ENCODE measurements around the gene GULP1.
"Not testable (repeated sequence)": the region's sequence is repeated elsewhere in the genome, so short reads cannot be mapped to it uniquely, and the experiment has no call there.

Gene GULP1

GRCh38 chr2:188551671-188552070 lies 260.0 kb downstream of the GULP1 start:
- Histone ChIP-seq H3K36me3 (ENCODE audit: control insufficient read depth in 4 of 4, insufficient read depth in 4 of 4, low read length in 3 of 4) (no peaks in the 10 kb centered on the region), H3K4me1 (ENCODE audit: control extremely low read depth in 1 of 4, control insufficient read depth in 4 of 4, insufficient read depth in 4 of 4, low read length in 3 of 4) (no peaks in the 10 kb centered on the region), H3K4me3 (ENCODE audit: control insufficient read depth in 1 of 7, extremely low read depth in 1 of 7, insufficient read depth in 4 of 7, low read depth in 2 of 7, low read length in 6 of 7) (no peak overlapping the region), H3K27me3 (replicated peaks in 2 of 5; ENCODE audit: control insufficient read depth in 4 of 5, insufficient read depth in 5 of 5, low read length in 4 of 5) (no peaks in the 10 kb centered on the region), H3K27ac (ENCODE audit: insufficient read depth in 1 of 2, low read depth in 1 of 2, low read length in 2 of 2, poor library complexity in 1 of 2, severe bottlenecking in 2 of 2) (no peak overlapping the region), H3K9me3 (ENCODE audit: control extremely low read depth in 1 of 5, control insufficient read depth in 4 of 5, insufficient read depth in 2 of 5, low read depth in 1 of 5, low read length in 4 of 5) (no peaks in the 10 kb centered on the region)
- WGBS (ENCODE audit: insufficient coverage), result no CpG with 5 or more reads among the region's 3 CpGs
- ChIA-PET CTCF (no interaction called here), POLR2A (no interaction called here)
- peak; percentile 2 to 38 (median 12) for DNase-seq

GRCh38 chr2:188557081-188557480 lies 265.4 kb downstream of the GULP1 start:
- CTCF ChIA-PET, result no interaction called here

GRCh38 chr2:188559455-188559854 lies 267.8 kb downstream of the GULP1 start:
- H3K36me3 ChIP-seq (ENCODE audit: control insufficient read depth in 4 of 4, insufficient read depth in 4 of 4, low read length in 3 of 4); H3K27ac ChIP-seq (ENCODE audit: insufficient read depth in 1 of 2, low read depth in 1 of 2, low read length in 2 of 2, poor library complexity in 1 of 2, severe bottlenecking in 2 of 2); H3K27me3 ChIP-seq (replicated peaks in 2 of 5; ENCODE audit: control insufficient read depth in 4 of 5, insufficient read depth in 5 of 5, low read length in 4 of 5); H3K4me3 ChIP-seq (ENCODE audit: control insufficient read depth in 1 of 7, extremely low read depth in 1 of 7, insufficient read depth in 4 of 7, low read depth in 2 of 7, low read length in 6 of 7); POLR2A ChIA-PET; DNase-seq; H3K4me1 ChIP-seq (ENCODE audit: control extremely low read depth in 1 of 4, control insufficient read depth in 4 of 4, insufficient read depth in 4 of 4, low read length in 3 of 4); CTCF ChIA-PET; H3K9me3 ChIP-seq (ENCODE audit: control extremely low read depth in 1 of 5, control insufficient read depth in 4 of 5, insufficient read depth in 2 of 5, low read depth in 1 of 5, low read length in 4 of 5): not testable (repeated sequence)
- 91% methylated on average over 1 of the region's 2 CpGs for WGBS (ENCODE audit: insufficient coverage)

More at GRCh38 chr2:188557081-188557480, 265.4 kb downstream of the GULP1 start:
- Histone ChIP-seq H3K4me1 (ENCODE audit: control extremely low read depth in 1 of 4, control insufficient read depth in 4 of 4, insufficient read depth in 4 of 4, low read length in 3 of 4) (no peaks in the 10 kb centered on the region), H3K36me3 (ENCODE audit: control insufficient read depth in 4 of 4, insufficient read depth in 4 of 4, low read length in 3 of 4) (no peaks in the 10 kb centered on the region), H3K27ac (ENCODE audit: insufficient read depth in 1 of 2, low read depth in 1 of 2, low read length in 2 of 2, poor library complexity in 1 of 2, severe bottlenecking in 2 of 2) (no peak overlapping the region), H3K27me3 (replicated peaks in 2 of 5; ENCODE audit: control insufficient read depth in 4 of 5, insufficient read depth in 5 of 5, low read length in 4 of 5) (no peaks in the 10 kb centered on the region), H3K9me3 (ENCODE audit: control extremely low read depth in 1 of 5, control insufficient read depth in 4 of 5, insufficient read depth in 2 of 5, low read depth in 1 of 5, low read length in 4 of 5) (peaks cover 0 to 6% (median 0%) of the 10 kb centered on the region in 5 experiments), H3K4me3 (ENCODE audit: control insufficient read depth in 1 of 7, extremely low read depth in 1 of 7, insufficient read depth in 4 of 7, low read depth in 2 of 7, low read length in 6 of 7) (no peak overlapping the region)
- no peak for DNase-seq
- WGBS (ENCODE audit: insufficient coverage), result 100% methylated on average over 1 of the region's 1 CpG
- POLR2A ChIA-PET, result no interaction called here

- Histone ChIP-seq H3K9me3 (ENCODE audit: control extremely low read depth in 1 of 5, control insufficient read depth in 4 of 5, insufficient read depth in 2 of 5, low read depth in 1 of 5, low read length in 4 of 5) (peaks cover 0 to 6% (median 0%) of the 10 kb centered on the region in 5 experiments), H3K4me1 (ENCODE audit: control extremely low read depth in 1 of 4, control insufficient read depth in 4 of 4, insufficient read depth in 4 of 4, low read length in 3 of 4) (no peaks in the 10 kb centered on the region), H3K27ac (ENCODE audit: insufficient read depth in 1 of 2, low read depth in 1 of 2, low read length in 2 of 2, poor library complexity in 1 of 2, severe bottlenecking in 2 of 2) (no peak overlapping the region), H3K27me3 (replicated peaks in 2 of 5; ENCODE audit: control insufficient read depth in 4 of 5, insufficient read depth in 5 of 5, low read length in 4 of 5) (no peaks in the 10 kb centered on the region), H3K36me3 (ENCODE audit: control insufficient read depth in 4 of 4, insufficient read depth in 4 of 4, low read length in 3 of 4) (no peaks in the 10 kb centered on the region), H3K4me3 (ENCODE audit: control insufficient read depth in 1 of 7, extremely low read depth in 1 of 7, insufficient read depth in 4 of 7, low read depth in 2 of 7, low read length in 6 of 7) (no peak overlapping the region)
- 100% methylated on average over 4 of the region's 4 CpGs for WGBS (ENCODE audit: insufficient coverage)
- no peak for DNase-seq
- CTCF ChIA-PET, result interaction anchor here (0.6 kb wide), 1 partner anchor 848 kb away, joined by 3 read pairs; no protein-coding TSS in a partner anchor
- POLR2A ChIA-PET, result no interaction called here
Observed at GRCh38 chr2:188561473-188561979, 269.9 kb downstream of the GULP1 start.

- ChIA-PET CTCF (no interaction called here), POLR2A (no interaction called here)
- Histone ChIP-seq H3K36me3 (ENCODE audit: control insufficient read depth in 4 of 4, insufficient read depth in 4 of 4, low read length in 3 of 4) (no peaks in the 10 kb centered on the region), H3K4me3 (ENCODE audit: control insufficient read depth in 1 of 7, extremely low read depth in 1 of 7, insufficient read depth in 4 of 7, low read depth in 2 of 7, low read length in 6 of 7) (no peak overlapping the region), H3K27ac (ENCODE audit: insufficient read depth in 1 of 2, low read depth in 1 of 2, low read length in 2 of 2, poor library complexity in 1 of 2, severe bottlenecking in 2 of 2) (no peak overlapping the region), H3K27me3 (replicated peaks in 2 of 5; ENCODE audit: control insufficient read depth in 4 of 5, insufficient read depth in 5 of 5, low read length in 4 of 5) (peaks cover 0 to 2% (median 0%) of the 10 kb centered on the region in 5 experiments), H3K4me1 (ENCODE audit: control extremely low read depth in 1 of 4, control insufficient read depth in 4 of 4, insufficient read depth in 4 of 4, low read length in 3 of 4) (no peaks in the 10 kb centered on the region), H3K9me3 (ENCODE audit: control extremely low read depth in 1 of 5, control insufficient read depth in 4 of 5, insufficient read depth in 2 of 5, low read depth in 1 of 5, low read length in 4 of 5) (no peaks in the 10 kb centered on the region)
- 100% methylated on average over 1 of the region's 4 CpGs for WGBS (ENCODE audit: insufficient coverage)
- DNase-seq, result no peak
Observed at GRCh38 chr2:188569431-188570165, 277.9 kb downstream of the GULP1 start.

GRCh38 chr2:188570370-188570769 lies 278.7 kb downstream of the GULP1 start:
- Histone ChIP-seq H3K4me1 (ENCODE audit: control extremely low read depth in 1 of 4, control insufficient read depth in 4 of 4, insufficient read depth in 4 of 4, low read length in 3 of 4) (no peaks in the 10 kb centered on the region), H3K9me3 (ENCODE audit: control extremely low read depth in 1 of 5, control insufficient read depth in 4 of 5, insufficient read depth in 2 of 5, low read depth in 1 of 5, low read length in 4 of 5) (no peaks in the 10 kb centered on the region), H3K4me3 (ENCODE audit: control insufficient read depth in 1 of 7, extremely low read depth in 1 of 7, insufficient read depth in 4 of 7, low read depth in 2 of 7, low read length in 6 of 7) (no peak overlapping the region), H3K27ac (ENCODE audit: insufficient read depth in 1 of 2, low read depth in 1 of 2, low read length in 2 of 2, poor library complexity in 1 of 2, severe bottlenecking in 2 of 2) (no peak overlapping the region), H3K36me3 (ENCODE audit: control insufficient read depth in 4 of 4, insufficient read depth in 4 of 4, low read length in 3 of 4) (no peaks in the 10 kb centered on the region), H3K27me3 (replicated peaks in 2 of 5; ENCODE audit: control insufficient read depth in 4 of 5, insufficient read depth in 5 of 5, low read length in 4 of 5) (peaks cover 0 to 2% (median 0%) of the 10 kb centered on the region in 5 experiments)
- CTCF ChIA-PET, result no interaction called here
- POLR2A ChIA-PET, result no interaction called here
- no peak for DNase-seq
- no CpG with 5 or more reads among the region's 1 CpG for WGBS (ENCODE audit: insufficient coverage)

- Histone ChIP-seq H3K4me3 (ENCODE audit: control insufficient read depth in 1 of 7, extremely low read depth in 1 of 7, insufficient read depth in 4 of 7, low read depth in 2 of 7, low read length in 6 of 7) (no peak overlapping the region), H3K27ac (ENCODE audit: insufficient read depth in 1 of 2, low read depth in 1 of 2, low read length in 2 of 2, poor library complexity in 1 of 2, severe bottlenecking in 2 of 2) (no peak overlapping the region), H3K4me1 (ENCODE audit: control extremely low read depth in 1 of 4, control insufficient read depth in 4 of 4, insufficient read depth in 4 of 4, low read length in 3 of 4) (no peaks in the 10 kb centered on the region), H3K36me3 (ENCODE audit: control insufficient read depth in 4 of 4, insufficient read depth in 4 of 4, low read length in 3 of 4) (no peaks in the 10 kb centered on the region), H3K9me3 (ENCODE audit: control extremely low read depth in 1 of 5, control insufficient read depth in 4 of 5, insufficient read depth in 2 of 5, low read depth in 1 of 5, low read length in 4 of 5) (no peaks in the 10 kb centered on the region), H3K27me3 (replicated peaks in 2 of 5; ENCODE audit: control insufficient read depth in 4 of 5, insufficient read depth in 5 of 5, low read length in 4 of 5) (peaks cover 0 to 2% (median 0%) of the 10 kb centered on the region in 5 experiments)
- POLR2A ChIA-PET, result no interaction called here
- CTCF ChIA-PET, result no interaction called here
- 92% methylated on average over 2 of the region's 3 CpGs for WGBS (ENCODE audit: insufficient coverage)
- no peak for DNase-seq
Observed at GRCh38 chr2:188571543-188572303, 280.0 kb downstream of the GULP1 start.

Data from common myeloid progenitor, CD34-positive (primary cell).